Panc1 (cell line): ENCODE measurements around the gene CHRM4. TPM values are rescaled to one million over a fixed set of nuclear protein-coding genes. Genes with fewer than 3 reads are reported as not detected.

Experiments used
- ATAC-seq: fragments of 200-7000 bp; cut with Tn5 transposase; 2 replicates; pipeline ENCODE4 v1.9.1; 2020; ENCODE audit warnings: mild to moderate bottlenecking, moderate library complexity
- BruUV-seq: library from RNA; stranded (reverse); fragments of 400-500 nt; replicated peaks from 2 replicates; lab custom pipeline; 2021; lab: Mats Ljungman, UMichigan
- CTCF ChIA-PET: fragments of 300-600 bp; sonication (Branson Sonifier 250); formaldehyde crosslinking; loops from one replicate; lab custom pipeline; 2022; ENCODE audit warnings: antibody characterized with exemption; lab: Charles Lee
- POLR2A ChIA-PET: fragments of 300-600 bp; sonication (Branson Sonifier 250); formaldehyde crosslinking; loops from one replicate; lab custom pipeline; 2022; ENCODE audit warnings: antibody characterized with exemption; lab: Charles Lee
- DNase-seq: peaks from one replicate; pipeline ENCODE4 v3.0.0-alpha.2; 2010; ENCODE audit warnings: low read depth, low spot score
- H3K27ac ChIP-seq: 2 replicates; pipeline ENCODE4 v1.5.1; 2011; ENCODE audit warnings: mild to moderate bottlenecking, low read length, inconsistent platforms
- H3K27me3 ChIP-seq: fragments of 200-500 bp; sonication (Bioruptor generic); 2 replicates; pipeline ENCODE4 v1.6.0; 2014; ENCODE audit warnings: low read length, inconsistent platforms; ENCODE audit not compliant: control insufficient read depth, insufficient read depth
- H3K36me3 ChIP-seq: fragments of 200-500 bp; sonication (Bioruptor generic); 2 replicates; pipeline ENCODE4 v1.5.1; 2014; ENCODE audit warnings: inconsistent platforms, mild to moderate bottlenecking, low read length, moderate library complexity; ENCODE audit not compliant: control insufficient read depth, insufficient read depth
- H3K4me1 ChIP-seq: 2 replicates; pipeline ENCODE4 v1.5.1; 2011; ENCODE audit warnings: inconsistent platforms, mild to moderate bottlenecking, low read length, moderate library complexity; ENCODE audit not compliant: control insufficient read depth, insufficient read depth
- H3K4me3 ChIP-seq, 2 experiments: 2 replicates each; pipeline ENCODE4 v1.5.1; 2011 to 2012; ENCODE audit warnings: low read depth in 2 of 2, low read length in 2 of 2, mild to moderate bottlenecking in 2 of 2, inconsistent platforms in 1 of 2, moderate library complexity in 1 of 2
- H3K9me3 ChIP-seq: fragments of 200-500 bp; sonication (Bioruptor generic); 2 replicates; pipeline ENCODE4 v1.5.1; 2014; ENCODE audit warnings: low read depth, mild to moderate bottlenecking, inconsistent platforms, low read length, moderate library complexity; ENCODE audit not compliant: control insufficient read depth, insufficient read depth
- CTCF ChIP-seq: fragments of 450-650 bp; IDR thresholded peaks from 2 replicates; pipeline ENCODE4 v1.5.1; 2017; ENCODE audit warnings: mild to moderate bottlenecking
- POLR2AphosphoS5 ChIP-seq: IDR thresholded peaks from 2 replicates; pipeline ENCODE4 v1.6.1; 2012; ENCODE audit warnings: mild to moderate bottlenecking, low read depth, low read length, moderate library complexity
- REST ChIP-seq, 2 experiments: IDR thresholded peaks; 2 replicates each; pipeline ENCODE4 v1.6.1; 2011 to 2012; ENCODE audit warnings: low read depth in 2 of 2, control low read depth in 1 of 2, low read length in 1 of 2, mild to moderate bottlenecking in 1 of 2, moderate library complexity in 1 of 2; ENCODE audit not compliant: insufficient read depth in 1 of 2
- SIN3A ChIP-seq: IDR thresholded peaks from 2 replicates; pipeline ENCODE4 v1.6.1; 2012; ENCODE audit warnings: low read depth, mild to moderate bottlenecking, low read length, moderate library complexity, borderline replicate concordance; ENCODE audit not compliant: insufficient read depth
- TCF7L2 ChIP-seq: IDR thresholded peaks from 2 replicates; pipeline ENCODE4 v1.6.1; 2011; ENCODE audit warnings: mild to moderate bottlenecking, low read depth, low read length, inconsistent platforms
- in situ Hi-C: cut with HindIII; loops from 2 replicates; pipeline ENCODE4 v1.10.0; 2016; ENCODE audit warnings: low sequenced_read_pairs, low pct_unique_long_range_greater_than_20kb
- intact Hi-C: fragments of 100-400 bp; cut with micrococcal nuclease; formaldehyde crosslinking; loops from one replicate; pipeline ENCODE4 v1.10.0; 2022; ENCODE audit not compliant: unreplicated experiment
- total RNA-seq: library from RNA; stranded (reverse); gene quantifications from one replicate; pipeline ENCODE4 v1.2.1, GENCODE V29; 2021; ENCODE audit not compliant: unreplicated experiment

CHRM4 gene
- total RNA-seq, 1 experiment from 2014 or later: 3.1 TPM

- in situ Hi-C loops (no loop called here), intact Hi-C loops (loop anchor here (5.0 kb wide), 1 partner anchor 149 kb away; no protein-coding TSS in a partner anchor)
- H3K36me3 ChIP-seq: no peaks in the 10 kb centered on the region
- peaks cover 18% of the 10 kb centered on the region for H3K4me1 ChIP-seq
- ATAC-seq: no peak
- H3K27ac ChIP-seq: no peak overlapping the region
- ChIA-PET CTCF (interaction anchor here (0.7 to 1.9 kb wide), 3 partner anchors 9 to 144 kb away, joined by 3 to 8 read pairs (median 4); no protein-coding TSS in a partner anchor), POLR2A (interaction anchor here (0.5 kb wide), 1 partner anchor 123 kb away, joined by 5 read pairs; no protein-coding TSS in a partner anchor)
- H3K9me3 ChIP-seq: no peaks in the 10 kb centered on the region
- TF ChIP-seq TCF7L2 (no peak), POLR2AphosphoS5 (no peak), CTCF (no peak), REST (IDR thresholded peaks at IDR 0.05; ENCODE audit: insufficient read depth in 1 of 2, low read depth in 2 of 2, low read length in 1 of 2) (no peak), SIN3A (no peak)
- no TSS peak for BruUV-seq
- H3K27me3 ChIP-seq: peaks cover 3% of the 10 kb centered on the region; the same call in 1 of the 2 replicates
- no peak for DNase-seq
- no peak overlapping the region for H3K4me3 ChIP-seq
These were observed 3.5 kb downstream of the CHRM4 start for GRCh38 chr11:46387919-46388618.

- no TSS peak for BruUV-seq
- DNase-seq (no peak), ATAC-seq (no peak)
- Histone ChIP-seq H3K9me3 (no peaks in the 10 kb centered on the region), H3K4me3 (no peak overlapping the region), H3K27ac (no peak overlapping the region), H3K36me3 (no peaks in the 10 kb centered on the region), H3K4me1 (peaks cover 20% of the 10 kb centered on the region), H3K27me3 (peaks cover 3% of the 10 kb centered on the region; the same call in 1 of the 2 replicates)
- ChIA-PET POLR2A (interaction anchor here (0.5 kb wide), 1 partner anchor 123 kb away, joined by 5 read pairs; no protein-coding TSS in a partner anchor), CTCF (interaction anchor here (0.7 kb wide), 1 partner anchor 144 kb away, joined by 3 read pairs; no protein-coding TSS in a partner anchor)
- in situ Hi-C loops: no loop called here
- intact Hi-C loops: loop anchor here (5.0 kb wide), 1 partner anchor 150 kb away; no protein-coding TSS in a partner anchor
- no peak for TF ChIP-seq POLR2AphosphoS5
- no peak for TF ChIP-seq SIN3A
- TF ChIP-seq CTCF: no peak
- no peak for TF ChIP-seq TCF7L2
- TF ChIP-seq REST (IDR thresholded peaks at IDR 0.05; ENCODE audit: insufficient read depth in 1 of 2, low read depth in 2 of 2, low read length in 1 of 2): no peak
These were observed 4.1 kb downstream of the CHRM4 start for GRCh38 chr11:46387456-46387855.
